Pulmonary artery endothelial cell (primary cell): ENCODE measurements around the gene NRG2. TPM values are rescaled to one million over a fixed set of nuclear protein-coding genes. Genes with fewer than 3 reads are reported as not detected.

Experiments
- DNase-seq: peaks from one replicate; pipeline ENCODE4 v3.0.0-alpha.2; 2011; ENCODE audit warnings: low read depth, low spot score
- total RNA-seq: library from RNA; depleted of rRNA; stranded (reverse); fragments of >200 nt; gene quantifications from 2 replicates; pipeline ENCODE4 v1.2.3, GENCODE V29; 2014

NRG2 gene
- total RNA-seq, 1 donor from 2014 or later, result 0.46 TPM

DNA sequence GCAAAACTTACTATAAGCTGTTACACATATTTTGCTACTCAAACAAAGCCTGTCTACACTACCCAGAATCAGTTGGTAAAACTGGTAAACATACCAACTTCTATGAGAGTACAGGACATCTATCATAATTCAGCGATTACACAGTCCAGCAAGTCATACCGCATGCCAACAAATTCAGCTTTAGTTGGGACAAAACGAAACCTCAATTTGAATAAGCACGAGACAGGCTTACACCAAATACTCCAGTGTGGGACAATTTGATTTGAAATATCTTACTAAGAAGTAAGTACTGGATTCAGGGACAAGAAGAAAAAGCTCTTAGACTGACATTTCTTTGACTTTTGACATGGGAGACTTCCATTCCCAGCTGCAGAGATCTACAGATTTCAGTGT lies 2.0 kb downstream of the NRG2 start:
- no peak for DNase-seq

DNA sequence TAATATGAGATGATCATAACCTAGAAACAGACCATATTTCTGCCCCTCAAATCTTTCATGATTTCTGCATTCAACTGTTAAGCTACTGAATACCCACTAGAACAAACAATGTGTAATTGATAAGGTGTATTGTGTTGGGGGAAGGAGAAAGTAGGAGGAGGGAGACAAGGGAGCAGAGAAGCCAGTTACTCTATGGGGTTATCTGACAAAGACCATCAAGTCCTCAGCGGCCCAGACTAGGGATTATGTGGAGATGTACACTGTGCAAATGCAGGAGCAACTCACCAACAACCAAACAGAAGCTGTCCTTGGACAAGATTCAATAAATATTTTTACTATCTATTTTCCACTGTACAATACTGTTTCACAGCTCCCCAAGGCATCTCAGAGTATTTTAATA lies 2.7 kb downstream of the NRG2 start:
- DNase-seq, result no peak

DNA sequence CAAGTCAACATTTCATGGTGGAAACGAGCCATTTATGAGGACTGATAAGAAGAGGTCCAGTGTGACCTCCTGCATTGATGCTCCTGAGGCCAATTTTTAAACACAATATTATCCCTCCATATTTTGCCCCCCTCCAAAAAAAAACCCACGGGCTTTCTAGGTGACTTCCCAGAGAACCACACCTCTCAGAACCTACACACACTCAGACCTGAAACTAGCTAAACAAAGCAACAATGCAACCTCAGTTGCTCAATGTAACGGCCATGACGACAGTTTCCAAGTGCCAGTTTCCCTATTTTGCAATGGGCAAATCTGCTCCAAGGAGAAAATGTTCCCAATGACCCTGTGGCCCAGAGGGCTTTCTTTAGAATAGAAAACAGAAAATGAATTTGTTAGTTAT lies 3.5 kb downstream of the NRG2 start:
- DNase-seq, result no peak

DNA sequence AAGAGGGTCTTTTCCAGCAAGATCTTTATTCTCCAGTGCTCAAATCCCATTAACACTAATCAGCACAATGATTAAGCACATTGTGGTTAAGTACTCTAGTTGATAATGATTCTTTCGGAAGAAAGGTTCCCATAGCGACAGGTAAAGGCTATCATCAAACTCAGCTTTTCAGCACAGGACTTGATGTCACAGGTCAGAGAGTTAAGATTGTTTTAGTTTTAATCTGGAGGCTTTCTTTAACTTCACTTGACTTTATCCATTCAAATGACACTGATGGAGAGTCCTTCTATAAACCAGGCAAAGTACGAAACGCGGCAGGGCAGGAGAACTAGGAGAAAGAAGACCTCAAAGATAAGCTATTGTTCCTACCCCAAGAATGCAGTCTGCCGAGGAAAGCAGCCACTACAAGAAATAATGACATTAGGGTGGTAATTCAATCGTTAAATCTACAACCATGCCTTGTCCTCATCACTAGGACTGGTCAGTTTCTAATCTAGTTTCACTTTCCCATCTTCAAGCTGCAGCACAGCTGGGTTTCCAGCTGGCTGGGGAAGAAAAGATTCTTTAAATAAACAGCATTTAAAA lies 4.6 kb downstream of the NRG2 start:
- DNase-seq, result no peak

DNA sequence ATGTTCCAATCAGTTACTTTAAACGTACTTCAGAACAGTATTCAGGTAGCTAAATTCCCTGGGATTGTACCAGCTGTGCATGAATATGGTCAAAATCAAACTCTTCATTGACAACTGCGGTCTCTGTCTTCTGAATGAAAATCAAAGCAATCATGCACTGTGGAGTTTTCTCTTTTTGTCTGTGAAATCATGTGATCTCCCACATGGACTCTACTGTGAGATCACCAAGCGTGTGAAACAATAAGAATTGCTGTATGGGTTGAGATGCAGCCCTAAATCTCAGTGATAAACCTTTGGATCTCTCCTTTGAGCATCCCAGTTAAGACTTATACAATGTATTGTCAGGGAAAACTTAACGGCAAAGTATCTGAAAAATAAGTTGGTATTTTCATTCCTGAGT lies 6.1 kb downstream of the NRG2 start:
- DNase-seq, result no peak

DNA sequence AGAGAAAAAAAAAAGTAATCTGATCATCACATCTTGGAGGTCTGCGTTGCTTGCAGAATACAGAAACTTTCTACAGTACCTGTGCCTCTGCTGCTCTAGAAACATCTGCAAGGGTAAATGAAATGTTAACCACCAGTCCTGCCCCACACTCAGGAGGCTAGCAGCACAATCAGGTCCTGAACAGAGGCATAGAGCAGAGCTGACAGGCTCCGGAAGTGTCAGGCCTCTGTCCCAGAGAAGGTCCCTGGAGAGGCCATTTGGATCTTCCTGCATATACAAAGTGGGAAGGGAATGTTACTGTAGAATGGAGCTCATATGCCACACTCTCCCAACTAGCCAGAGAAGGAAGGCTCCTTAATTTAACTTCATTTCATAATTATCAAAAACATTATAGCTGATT lies 7.2 kb downstream of the NRG2 start:
- DNase-seq, result no peak

DNA sequence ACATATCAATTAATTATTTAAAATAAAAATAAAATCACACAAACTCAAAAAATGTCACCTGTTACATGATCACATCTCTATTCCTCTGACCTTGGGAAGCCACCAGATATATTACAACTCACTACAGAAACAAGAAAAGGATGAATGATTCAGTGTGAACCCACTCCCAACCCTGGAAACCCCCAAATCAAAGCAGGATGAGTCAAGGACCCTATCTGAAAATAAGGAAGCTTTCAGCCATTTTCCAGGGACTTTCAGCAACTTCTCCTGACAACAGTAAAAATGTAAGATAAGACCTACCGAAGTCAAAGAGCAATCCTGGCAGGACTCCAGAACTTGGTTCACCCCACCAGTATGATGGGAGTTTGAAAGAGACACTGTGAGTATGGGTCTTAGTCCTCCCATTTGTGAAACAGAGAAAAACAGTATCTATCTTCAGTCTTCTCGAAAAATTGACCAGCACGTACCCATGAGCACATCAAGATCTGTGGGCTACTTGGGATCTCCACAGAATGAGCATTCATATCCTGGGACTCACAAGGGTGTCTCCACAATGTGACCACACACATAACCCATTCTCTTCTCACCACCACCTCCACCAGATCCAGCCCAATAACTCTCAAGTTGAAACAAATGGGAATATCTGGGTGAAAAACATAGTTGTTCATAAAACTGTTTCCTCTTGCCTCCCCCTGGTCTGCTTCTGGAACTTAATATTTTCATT lies 9.9 kb downstream of the NRG2 start:
- no peak for DNase-seq

DNA sequence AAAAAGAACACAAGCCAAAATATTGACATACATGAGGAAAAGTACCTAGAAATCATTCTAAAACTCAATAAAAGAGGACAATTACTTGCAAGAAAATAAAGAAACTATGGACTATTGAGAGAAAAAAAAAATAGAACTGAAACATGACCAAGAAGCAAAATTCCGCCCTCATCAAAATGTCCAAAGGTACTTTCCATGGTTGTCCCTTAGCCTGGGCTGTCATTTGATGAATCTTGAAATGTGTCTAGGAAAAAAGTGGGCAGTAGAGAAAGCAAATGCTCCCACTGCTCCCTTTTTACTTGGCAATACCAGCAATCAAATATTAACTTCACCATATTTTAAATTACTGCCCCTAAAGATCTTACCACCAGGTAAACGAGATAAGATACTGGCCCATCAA lies 10.8 kb downstream of the NRG2 start:
- DNase-seq, result no peak

DNA sequence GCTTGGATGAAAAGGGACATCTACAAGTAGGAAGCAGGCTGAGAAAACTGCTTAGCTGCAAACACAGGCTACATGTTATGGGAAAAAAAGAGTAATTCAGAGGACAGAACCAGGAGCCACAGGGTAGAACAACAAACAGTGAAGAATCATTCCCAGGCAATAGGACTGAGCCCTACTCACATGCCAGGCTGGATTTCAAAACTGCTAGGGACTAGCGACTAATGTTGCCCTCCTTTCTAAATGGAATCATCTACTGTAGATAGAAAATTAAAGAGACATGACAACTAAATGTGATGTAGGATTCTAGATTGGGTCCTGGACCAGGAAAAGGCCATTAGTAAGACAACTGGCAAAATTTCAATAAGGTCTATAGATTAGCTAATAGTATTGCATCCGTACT lies 15.3 kb downstream of the NRG2 start:
- no peak for DNase-seq

DNA sequence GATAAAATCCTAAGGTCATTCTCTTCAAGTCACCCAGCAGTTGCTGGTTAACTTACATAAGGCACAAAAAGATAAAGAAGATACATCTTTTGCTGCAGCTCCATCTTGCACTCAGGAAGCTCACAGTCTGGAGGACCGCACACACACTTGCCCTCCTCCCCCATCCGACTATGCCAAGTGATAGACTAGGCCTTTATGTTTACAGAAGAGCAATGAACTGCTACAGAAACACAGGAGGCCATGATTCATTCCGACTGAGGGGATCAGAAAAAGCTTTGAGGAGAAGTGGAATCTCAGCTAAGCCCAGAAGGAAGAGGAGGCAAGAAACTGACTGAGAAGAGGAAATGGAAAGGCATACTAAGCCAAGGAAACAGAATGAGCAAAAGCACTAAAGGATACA lies 17.4 kb downstream of the NRG2 start:
- no peak for DNase-seq

DNA sequence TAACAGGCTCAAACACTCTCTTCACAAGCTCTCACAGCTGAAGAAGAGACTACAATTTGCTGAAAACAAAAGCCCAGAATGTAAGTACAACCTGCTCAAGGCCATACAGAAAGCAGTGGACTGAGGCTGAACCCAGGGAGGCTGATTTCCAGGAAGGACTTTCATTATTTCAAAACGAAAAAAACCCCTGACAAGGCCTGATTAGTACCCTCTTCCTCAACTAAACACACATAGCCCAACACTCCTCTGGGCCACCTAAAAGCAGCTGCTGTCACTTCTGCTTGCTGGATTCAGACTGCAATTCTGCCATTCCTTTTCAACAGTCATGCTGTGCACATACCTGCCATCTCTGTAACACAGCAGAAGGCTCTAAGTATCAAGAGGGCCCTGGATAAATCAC lies 18.2 kb downstream of the NRG2 start:
- DNase-seq, result no peak

DNA sequence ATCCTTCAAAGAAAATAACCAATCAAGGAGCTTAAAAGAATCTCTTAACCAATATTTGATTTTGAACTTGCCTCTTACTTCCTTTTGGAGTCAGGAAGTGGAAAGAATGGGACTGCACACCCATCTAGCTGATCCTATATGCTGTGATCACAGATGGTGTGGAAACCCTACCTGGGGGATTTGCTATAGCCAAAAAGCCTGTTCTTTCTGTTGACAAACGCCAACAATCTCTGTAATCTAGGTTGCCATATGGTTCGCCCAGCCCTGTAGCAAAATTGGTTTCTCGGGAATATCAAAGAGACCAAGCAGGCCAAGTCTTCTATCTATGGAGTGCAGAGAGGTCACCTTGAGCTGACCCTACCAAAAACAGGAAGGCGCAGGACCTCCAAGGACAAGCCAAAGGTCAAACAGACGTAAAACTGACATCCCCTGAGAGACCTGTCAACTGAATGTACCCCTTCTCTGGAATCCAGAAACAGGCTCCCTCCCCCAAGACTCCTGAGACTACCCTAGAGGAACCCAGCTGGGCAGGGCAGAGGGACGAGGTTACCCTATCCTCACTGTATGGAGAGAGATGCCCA lies 19.4 kb downstream of the NRG2 start:
- no peak for DNase-seq

DNA sequence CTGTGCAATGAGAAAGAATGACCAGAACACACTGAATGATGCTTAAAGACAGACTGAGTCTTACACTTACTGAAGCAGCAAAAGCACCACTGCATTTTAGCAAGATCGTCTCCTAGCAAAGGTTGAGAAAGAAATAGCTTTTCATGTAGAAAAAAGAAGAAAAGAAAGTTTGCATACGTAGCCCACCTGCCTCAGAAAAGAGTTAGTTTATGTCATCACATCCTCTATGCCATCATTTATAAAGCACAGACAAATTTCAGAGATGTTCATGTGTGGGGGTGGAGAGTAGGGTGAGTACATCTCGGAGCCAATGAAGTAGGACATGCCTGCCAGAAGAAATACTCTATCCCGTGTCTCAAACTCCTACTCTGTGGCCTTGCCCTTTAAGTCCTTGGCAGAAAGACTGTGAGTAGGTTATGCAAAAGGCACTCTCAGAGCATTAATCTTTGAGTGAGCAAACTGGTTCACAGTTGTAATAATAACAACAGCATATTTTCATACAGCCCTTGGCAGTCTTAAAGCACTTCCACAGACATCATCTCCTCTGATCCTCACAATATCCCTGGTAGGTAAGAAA lies 22.4 kb downstream of the NRG2 start:
- no peak for DNase-seq

DNA sequence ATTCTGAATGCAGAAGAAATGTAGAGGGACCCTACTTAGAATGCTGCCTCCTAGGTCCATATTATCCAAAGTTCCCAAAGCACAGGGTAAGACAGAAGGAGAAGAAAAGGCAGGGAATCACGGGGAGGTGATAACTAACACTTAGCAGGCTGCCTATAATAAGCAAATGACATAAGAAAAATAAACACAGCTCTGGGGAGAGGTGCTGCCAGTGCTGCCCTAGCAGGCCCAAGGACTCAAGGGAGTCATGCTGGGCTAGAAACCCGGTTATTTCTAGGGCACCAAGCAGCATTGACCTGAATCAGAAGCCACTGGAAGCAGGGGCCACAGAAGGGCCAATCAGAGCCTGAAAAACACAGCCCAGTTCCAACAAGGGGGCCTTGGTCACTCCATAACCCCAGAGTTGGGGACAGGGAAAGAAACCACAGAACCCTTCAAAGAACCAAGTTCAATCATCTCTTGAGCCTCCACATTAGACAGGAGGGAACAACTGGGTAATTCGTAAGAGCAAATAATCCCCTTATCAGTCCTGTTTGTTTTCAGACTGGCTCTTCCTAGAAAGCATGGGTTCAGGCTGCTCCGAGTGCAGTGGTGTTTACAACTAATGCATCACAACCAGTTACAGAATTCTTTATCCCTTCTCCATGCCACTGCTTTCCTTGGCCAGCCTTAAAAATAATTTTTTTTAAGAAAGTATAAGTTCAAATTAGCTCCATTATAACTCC lies 24.0 kb downstream of the NRG2 start:
- no peak for DNase-seq

DNA sequence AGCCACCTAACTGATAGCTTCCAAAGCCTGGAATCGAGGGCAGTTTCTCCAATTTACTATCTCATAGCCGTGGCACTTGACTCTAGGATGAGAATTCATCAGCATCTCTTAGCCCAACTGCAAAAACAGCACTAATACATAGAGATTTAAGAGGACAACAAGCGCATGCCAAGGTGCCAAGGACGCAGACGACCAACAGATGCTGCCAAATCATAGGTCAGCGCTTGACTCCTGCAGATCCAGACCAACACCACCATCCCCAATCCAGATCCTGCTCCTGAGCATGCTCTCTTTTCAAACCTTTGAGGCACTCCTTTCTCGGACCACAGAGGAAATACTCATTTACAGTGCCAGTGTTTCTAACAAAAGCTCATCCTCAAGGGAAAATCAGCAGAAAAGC lies 24.6 kb downstream of the NRG2 start:
- no peak for DNase-seq

DNA sequence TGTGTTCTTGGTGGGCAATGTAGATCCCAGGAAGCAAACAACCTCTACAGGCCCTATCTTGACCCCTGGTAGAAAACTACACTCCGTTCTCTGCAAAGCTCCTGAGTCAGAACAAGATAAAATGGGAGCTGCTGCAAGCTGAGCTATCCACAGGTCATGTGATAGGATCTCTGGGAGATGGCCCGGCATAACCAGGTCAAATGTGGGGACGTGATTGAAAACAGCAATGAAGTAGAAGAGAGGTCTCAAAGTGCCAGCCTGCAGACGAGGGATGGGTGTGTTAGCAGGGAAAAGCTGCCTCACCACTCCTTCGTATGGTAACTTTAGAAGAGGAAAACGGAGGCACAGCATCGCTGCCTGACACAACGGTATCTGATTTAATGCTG lies 25.0 kb downstream of the NRG2 start:
- DNase-seq, result no peak

DNA sequence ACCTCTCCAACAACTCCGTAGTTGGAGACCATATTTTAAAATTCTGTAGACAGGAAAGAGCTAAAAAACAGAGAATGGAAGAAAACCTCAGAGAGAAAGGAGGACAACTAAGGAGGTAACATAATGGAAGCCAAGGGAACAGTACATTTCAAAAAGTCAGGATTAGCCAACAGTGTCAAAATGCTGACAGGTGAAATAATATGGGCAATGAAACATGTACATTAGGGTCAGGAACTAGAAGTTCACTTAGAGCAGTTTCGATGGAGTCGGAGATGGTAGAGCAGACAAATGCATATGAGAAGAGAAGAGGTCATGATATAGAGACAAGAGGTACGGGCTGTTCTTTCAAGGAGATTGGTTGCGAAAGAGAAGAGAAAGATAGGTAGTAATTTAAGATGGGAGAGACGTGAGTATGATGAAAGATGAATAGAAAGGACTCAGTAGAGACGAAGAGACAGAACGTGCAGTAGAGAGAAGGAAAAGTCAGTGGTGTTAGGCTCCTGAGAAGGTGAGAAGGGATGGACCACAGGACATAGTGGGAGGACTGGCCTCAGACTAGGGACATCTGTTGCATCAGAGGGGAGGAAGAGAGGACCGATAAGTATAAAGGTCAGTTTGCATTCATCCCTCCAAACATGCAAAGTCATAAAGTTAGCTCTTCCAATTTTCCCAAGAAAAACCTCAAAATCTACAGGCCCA lies 25.6 kb downstream of the NRG2 start:
- DNase-seq, result no peak

DNA sequence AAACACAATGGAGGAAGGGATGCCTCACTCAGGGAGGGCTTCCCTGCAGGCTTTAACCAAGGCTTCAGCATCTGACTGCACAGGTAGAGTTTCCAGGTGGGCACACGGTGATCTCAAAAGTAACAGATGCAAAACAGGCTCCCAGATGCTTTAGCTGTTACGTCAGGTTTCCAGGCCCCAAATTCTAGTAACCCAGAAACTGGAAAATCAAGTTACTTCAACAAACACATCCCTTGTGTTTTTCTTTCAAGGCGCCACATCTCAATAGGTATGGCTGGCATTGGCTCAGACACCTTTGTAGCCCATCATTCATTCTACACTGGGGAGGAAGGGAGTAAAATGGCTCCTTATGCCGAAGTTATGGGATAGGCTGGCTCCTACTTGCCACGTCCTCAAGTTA lies 27.4 kb downstream of the NRG2 start:
- no peak for DNase-seq

DNA sequence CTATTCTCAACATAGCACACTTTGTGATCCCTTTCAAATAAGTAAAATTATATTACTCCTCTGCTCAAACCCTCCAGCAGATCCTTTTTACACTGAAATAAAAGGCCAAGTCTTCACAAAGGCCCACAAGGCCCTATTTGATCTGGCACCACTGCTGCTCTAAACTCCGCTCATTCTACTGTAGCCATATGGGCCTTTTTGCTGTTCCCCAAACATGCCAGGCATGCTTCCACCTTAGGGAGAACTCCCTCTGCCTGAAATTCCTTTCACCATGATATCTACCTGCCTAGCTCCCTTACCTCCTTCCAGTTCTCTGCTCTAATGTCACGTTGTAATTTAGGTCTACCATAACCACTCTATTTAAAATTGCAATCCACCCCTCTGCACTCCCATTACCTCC lies 28.3 kb downstream of the NRG2 start:
- no peak for DNase-seq

DNA sequence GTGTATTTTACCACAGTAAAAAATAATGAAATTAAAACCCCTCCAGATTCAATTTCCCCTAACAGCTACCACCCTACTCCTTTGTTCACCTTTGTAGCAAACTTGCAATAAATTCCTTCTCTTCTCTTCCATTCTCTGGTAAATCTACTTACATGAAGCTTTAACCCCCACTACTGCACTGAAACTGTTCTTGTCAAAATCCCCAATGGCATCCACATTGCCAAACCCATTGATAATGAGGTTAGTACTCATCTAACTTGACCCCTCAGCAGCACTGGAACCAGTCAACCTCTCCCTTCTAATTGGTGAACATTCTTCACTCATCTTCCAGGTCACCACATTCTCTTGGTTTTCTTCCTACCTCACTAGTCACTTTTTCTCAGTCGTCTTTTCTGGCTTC lies 29.6 kb downstream of the NRG2 start:
- DNase-seq, result no peak

DNA sequence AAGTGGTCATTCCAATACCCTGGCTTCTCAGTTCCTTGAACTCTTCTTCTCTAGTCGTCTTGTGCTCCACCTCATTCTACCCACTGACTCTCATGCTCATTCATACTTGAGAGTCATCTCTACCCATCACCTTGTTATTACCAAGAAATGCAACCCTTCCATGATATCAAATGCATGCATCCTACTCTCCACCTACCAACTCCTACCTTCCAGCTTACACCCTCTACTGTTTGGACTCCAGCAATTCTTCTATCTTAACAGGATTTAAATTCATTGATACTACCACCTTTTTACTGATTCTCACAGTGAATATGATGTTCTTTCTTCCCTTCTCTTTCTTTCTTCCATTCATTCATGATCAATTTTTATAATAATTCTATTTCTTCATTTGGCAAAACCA lies 30.7 kb downstream of the NRG2 start:
- DNase-seq, result no peak
